H1 (cell line): ENCODE results near the gene CETN2.

Experiments used
- CTCF ChIP-seq, 3 experiments: IDR thresholded peaks; 1 replicate in 2 of 3; 2 replicates in 1 of 3; pipeline versions ENCODE4 v1.5.1 to v1.6.1; 2011; ENCODE audit warnings: low read length in 3 of 3, mild to moderate bottlenecking in 3 of 3, inconsistent platforms in 2 of 3, low read depth in 1 of 3, moderate library complexity in 1 of 3; ENCODE audit not compliant: insufficient read depth in 1 of 3; ENCODE audit errors: control extremely low read depth in 1 of 3
- JUN ChIP-seq: IDR thresholded peaks from 2 replicates; pipeline ENCODE4 v1.6.1; 2011; ENCODE audit warnings: low read depth, mild to moderate bottlenecking, improper control_type of control experiment, low read length
- POLR2AphosphoS5 ChIP-seq: IDR thresholded peaks from 2 replicates; pipeline ENCODE4 v1.6.1; 2011; ENCODE audit warnings: low read depth, low read length
- SIRT6 ChIP-seq: IDR thresholded peaks from one replicate; pipeline ENCODE4 v1.7.1; 2012; ENCODE audit warnings: low read length, inconsistent platforms
- TEAD4 ChIP-seq: IDR thresholded peaks from 2 replicates; pipeline ENCODE4 v1.6.1; 2012; ENCODE audit warnings: low read depth, low read length, inconsistent platforms, mixed read lengths

GRCh38 chrX:152843852-152844251, 13.3 kb upstream of the CETN2 start:
- no peak for TF ChIP-seq SIRT6
- TF ChIP-seq POLR2AphosphoS5: no peak
- TF ChIP-seq TEAD4: no peak
- no peak for TF ChIP-seq JUN
- TF ChIP-seq CTCF (IDR thresholded peaks at IDR 0.05; ENCODE audit: control extremely low read depth in 1 of 3, insufficient read depth in 1 of 3, low read depth in 1 of 3, low read length in 3 of 3): no peak
